ENCODE data around the gene NOM1.

- TF ChIP-seq POLR2A (IDR thresholded peaks at IDR 0.05) = no peak
- TF ChIP-seq, protein P1, sequence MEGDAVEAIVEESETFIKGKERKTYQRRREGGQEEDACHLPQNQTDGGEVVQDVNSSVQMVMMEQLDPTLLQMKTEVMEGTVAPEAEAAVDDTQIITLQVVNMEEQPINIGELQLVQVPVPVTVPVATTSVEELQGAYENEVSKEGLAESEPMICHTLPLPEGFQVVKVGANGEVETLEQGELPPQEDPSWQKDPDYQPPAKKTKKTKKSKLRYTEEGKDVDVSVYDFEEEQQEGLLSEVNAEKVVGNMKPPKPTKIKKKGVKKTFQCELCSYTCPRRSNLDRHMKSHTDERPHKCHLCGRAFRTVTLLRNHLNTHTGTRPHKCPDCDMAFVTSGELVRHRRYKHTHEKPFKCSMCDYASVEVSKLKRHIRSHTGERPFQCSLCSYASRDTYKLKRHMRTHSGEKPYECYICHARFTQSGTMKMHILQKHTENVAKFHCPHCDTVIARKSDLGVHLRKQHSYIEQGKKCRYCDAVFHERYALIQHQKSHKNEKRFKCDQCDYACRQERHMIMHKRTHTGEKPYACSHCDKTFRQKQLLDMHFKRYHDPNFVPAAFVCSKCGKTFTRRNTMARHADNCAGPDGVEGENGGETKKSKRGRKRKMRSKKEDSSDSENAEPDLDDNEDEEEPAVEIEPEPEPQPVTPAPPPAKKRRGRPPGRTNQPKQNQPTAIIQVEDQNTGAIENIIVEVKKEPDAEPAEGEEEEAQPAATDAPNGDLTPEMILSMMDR (IDR thresholded peaks at IDR 0.05 in 4 of 5, conservative IDR thresholded peaks at IDR 0.05 in 1 of 5) = no peak
Measured at GRCh38 chr7:156906200-156906649, 43.3 kb upstream of the NOM1 start.

Data from gastrocnemius medialis (tissue), 4 donors.